Limb (tissue), 2 donors: ENCODE measurements around the gene KIF26B.

ENCODE experiments used
- DNase-seq, 2 donors: peaks; one replicate each; pipeline ENCODE4 v3.0.0-alpha.2; 2016; ENCODE audit errors: extremely low spot score in 2 of 2

Gene KIF26B

DNA sequence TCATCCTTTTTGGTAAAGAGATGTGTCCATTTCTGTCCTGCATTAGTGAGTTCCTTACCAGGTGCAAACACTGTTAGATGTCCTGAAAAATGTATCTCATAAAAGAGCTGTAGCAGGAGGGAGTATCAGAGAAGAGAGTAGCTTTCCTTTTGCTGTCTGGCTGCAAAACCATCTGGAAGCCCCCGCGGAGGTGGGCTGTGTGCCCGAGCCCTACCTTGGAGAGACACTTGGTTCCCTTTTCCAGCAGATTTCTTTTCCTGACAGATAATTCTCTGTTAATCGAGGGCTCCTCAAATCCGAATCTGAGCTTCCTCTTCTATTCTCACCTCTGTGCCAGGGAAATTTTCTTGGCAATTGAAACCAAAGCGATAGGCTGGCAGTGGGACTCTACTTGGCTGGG is 53.0 kb downstream of the KIF26B start:
- DNase-seq: no peak

DNA sequence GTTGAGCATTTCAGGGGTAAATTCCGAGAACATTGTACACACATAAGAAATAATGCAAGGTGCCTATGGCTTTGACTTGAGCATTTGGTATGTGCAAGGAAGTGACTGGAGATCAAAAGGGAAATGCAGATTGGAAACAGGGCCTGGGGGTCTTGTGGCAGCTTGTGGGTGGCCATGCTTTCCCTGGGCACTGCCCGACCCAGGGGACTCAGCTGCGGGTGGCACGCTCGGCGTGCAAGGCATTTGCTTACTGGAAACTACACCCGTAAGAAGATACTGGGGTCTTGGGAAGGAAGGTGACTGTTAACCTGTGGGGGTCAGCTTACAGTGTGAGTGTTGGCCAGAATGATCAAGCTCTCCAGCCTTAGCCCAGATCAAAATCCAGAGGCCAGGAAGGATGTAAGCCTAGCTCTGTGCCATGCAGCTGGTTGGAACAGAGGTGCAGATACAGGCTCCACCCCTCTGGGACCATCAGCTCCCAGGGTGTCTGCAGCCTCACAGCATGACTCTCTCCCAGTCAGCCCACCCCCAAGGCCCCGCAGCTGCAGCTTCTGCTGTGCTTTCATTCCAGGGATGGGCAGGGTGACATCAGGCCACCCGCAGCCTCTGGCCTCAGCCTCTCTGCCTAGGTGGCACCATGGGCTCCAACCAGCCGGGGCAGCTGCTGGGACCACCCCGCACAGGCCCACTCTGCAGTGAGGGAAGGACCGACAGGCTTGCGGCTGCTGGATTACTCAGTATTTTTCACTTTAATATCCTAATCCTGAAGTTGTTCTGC is 55.1 kb downstream of the KIF26B start:
- peak in 1 of 2 donors; percentile 38 for DNase-seq

DNA sequence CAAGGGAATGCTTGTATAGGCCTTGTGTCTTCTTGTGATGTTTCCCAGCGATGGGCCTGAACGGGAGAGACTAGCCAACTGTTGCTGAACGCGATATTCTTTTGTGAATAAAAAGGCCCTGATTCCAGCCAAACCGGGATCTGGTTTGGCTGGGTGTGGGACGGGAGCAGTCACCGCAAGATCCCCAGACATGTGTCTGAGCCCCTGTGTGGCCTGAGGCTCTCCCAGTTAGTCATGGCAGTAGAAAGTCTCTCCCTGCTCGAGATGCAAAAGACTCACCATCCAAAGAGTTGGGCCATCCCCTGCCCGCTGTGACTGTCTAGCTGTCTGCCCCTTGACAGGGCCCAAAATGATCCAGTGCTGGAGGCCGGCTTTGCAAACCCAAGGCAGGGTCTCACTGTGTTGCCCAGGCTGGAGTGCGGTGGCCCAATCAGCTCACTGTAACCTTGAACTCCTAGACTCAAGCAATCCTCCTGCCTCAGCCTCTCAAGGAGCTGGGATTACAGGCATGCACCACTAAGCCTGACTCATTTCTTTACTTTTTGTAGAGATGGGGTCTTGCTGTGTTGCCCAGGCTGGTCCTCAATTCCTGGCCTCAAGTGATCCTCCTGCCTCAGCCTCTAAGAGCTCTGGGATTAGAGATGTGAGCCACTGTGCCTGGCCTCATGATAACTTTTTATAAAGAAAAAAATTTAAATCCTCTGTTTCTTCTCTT is 56.4 kb downstream of the KIF26B start:
- DNase-seq: no peak

DNA sequence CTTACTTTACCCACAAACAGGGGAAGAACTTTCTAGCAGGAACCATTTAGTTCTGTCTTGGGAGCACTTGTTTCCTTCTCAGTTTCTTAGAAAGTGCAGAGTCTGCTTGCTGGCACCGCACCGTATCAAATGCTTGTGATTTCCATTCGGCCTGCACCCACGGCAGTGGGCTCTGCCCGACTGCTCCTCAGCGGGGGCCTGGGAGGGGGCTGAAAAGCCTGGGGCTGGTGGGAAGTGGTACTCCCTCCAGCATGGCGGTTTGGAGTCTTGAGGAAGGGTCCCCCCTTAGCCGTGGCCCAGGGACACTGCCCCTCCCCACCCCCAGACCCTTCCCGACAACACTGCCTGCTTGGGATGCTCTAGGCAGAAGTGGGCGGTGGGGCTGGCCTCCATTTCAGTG is 57.0 kb downstream of the KIF26B start:
- no peak for DNase-seq

DNA sequence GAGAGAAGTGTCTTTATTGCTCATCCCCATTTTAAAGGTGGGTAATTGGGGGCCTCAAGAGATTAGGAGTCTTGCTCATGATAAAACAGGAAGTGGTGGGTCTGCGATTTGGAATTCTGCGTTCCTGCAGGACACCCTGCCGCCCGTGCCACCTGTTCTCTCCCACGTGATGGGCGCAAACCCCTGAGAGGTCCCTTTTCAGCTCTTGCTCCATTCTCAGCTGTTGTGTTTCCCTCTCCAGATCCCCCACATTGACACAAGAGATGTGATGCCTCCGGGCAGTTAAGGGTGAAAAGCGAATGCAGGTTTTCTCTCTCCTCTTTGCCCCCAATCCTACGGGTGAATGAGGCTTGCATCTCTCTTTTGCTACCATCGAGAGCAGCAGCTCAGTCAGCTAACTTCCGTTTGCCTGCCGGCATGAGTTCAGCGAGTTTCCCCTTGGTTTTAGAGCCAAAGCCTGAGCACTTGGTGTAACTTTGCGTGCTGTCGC is 57.5 kb downstream of the KIF26B start:
- no peak for DNase-seq

DNA sequence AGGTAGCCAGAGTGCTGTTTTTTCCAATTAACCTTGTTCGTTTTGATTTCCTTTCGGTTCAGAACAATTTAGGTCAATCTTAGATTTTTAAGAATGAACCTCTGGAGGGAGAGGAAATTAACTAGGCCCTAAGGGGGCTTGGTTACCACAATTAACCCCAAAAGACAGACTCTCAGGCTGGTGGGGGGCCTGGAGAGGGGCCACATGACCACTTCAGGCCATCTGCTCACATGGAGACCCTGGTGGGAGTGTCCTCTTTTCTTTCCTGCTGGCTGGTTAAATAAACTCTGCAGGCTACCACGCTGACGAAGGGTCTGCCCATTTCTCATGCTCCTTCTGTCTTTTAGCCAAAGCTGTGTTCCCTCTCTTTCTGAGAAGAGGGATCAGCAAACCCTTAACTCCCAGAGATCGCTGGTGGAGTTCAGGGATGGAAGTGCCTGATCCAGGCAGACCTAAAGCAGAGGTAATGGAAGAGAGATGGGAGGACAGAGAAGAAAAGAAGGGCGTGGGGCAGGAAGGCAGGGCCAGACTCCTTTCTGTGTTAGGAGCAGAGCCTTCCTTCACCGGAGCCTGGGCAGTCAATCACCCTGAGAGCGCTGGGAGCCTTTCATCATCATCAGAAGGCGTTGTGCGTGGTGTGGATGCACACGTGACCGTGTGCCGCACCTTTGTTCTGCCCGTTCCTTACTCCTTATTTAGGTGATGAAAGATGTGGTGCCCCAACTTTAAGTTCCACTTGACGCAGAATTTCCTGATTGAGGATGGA is 58.5 kb downstream of the KIF26B start:
- DNase-seq: no peak

DNA sequence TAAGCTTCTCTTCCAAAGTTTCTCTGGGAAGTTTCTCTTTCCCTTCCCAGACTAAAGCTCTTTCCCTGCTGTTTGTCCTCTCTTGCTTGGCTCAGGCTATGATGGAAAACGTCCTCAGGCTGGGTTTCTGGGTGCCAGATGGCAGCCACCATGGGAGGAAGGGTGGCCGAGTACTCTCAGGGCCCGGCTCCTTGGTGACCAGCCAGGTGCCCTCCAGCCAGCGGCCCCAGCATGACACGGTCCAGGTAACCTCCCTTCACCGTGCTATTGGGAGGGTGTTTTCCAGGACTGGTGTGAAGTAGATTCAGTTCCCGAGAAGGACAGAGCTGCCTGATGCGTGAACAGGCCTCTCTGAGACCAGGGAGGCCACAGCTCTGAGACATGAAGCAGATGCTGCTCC is 60.3 kb downstream of the KIF26B start:
- DNase-seq: no peak

DNA sequence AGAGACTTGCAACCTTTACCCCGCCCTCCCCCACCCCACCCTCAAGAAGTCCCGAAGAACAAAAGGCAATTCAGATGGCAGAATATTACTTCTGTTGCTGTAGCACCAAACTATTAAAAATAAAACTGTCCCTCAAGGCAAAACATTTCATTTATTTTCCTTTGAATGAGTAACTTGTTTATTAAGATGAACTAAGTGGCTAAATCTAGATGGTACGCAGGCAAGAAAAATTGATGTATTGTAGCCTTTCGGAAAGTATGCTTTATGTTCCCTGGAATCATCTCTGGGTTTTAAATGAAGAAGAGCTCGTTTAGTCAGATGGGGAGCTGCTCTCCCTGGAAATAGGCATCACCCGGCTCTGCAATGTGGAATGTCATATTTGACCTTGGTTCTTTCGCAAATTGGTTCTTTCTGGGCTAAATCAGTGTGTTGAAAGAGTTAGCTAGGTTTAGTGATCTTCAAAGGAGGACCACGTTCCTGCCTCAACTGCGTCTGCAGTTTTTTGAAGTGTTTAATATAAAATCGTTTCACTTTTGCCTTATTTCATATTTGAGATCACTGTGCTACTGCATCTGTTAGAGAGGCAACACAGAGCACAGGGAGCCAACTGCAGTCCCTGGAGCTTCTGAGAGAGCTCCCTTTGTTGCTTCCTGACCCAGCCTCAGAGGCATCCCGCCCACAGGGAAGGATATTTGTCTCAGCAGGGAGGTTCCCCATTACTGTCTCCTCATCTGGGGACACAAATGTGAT is 61.8 kb downstream of the KIF26B start:
- no peak for DNase-seq

DNA sequence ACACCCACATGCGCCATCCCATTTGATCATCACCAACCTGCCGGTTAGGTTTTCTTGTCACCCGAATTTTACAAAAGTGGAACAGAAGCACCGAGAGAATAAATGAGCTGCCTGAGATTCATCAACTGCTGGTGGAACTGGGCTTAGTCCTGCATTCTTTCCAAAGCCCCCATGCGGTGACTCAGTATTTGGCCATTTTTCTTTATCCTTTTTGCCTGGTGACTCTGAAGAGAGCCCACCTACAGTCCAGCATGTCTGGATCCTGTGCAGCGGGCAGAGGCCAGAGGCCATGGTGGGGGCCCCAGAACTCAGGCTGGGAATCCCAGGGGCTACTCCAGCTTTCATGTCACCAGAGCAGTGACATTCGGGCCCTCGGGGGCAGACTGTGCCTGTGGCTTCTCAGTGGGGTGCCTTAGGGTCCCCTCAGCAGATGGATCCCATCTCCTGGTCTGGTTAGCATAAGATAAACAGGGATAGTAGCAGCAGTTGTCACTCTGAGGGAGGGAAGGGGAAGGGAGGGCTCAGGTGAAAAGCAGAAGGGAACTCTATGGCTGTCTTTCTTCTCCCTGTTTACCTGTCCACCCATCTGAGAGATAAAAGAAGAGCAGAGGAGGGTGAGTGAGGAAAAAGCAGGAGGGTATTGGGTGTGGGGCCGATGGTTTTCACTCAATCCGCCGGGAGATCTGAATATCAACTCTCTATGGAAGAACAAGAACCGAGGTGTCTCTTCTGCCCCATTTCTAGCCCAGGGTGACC is 63.2 kb downstream of the KIF26B start:
- DNase-seq: no peak

DNA sequence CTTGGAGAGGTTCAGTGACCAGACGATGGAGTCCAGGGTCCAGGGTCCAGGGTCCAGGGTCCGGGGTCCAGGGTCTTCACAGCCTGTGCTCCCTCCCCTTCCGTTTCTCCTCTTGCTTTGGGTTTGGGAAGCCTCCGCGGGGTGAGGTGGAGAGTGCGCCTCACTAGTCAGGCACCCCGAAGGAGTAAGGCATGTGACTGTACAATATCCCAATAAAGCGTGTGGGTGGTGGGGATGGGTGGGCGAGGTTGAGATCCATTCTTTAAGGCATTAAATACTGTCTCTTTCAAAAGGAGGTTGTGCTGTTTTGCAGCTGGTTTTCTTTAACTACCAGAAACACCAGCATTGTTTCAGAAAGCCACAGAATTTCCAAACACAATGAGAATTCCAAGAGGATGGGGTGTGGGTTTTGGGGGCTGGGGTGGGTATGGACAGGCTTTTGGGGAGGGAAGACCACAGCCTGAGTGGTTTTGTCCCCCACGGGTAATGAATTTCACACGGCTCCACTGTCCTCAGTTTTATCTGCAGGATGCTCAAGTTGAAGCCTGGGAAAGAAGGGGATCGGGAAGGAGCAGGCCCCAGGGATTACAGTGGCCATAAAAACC is 65.7 kb downstream of the KIF26B start:
- DNase-seq: no peak

DNA sequence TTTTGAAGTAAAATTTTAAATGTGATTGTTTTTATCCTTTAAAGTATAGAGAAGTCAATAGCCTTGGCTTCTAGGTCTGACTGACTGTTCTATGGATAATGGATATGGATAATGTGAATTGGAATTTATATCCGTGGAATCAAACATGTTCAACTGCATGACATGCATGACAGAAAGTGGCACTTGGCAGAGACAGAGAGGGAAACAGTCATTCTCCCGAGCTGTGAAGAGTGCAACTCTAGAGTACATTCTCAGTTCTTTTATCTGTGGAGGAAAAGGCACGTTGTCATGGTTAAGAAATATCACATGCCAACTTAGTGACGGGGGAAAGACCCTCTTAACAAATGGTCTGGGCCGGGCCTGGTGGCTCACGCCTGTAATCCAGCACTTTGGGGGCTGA is 67.0 kb downstream of the KIF26B start:
- DNase-seq: no peak

DNA sequence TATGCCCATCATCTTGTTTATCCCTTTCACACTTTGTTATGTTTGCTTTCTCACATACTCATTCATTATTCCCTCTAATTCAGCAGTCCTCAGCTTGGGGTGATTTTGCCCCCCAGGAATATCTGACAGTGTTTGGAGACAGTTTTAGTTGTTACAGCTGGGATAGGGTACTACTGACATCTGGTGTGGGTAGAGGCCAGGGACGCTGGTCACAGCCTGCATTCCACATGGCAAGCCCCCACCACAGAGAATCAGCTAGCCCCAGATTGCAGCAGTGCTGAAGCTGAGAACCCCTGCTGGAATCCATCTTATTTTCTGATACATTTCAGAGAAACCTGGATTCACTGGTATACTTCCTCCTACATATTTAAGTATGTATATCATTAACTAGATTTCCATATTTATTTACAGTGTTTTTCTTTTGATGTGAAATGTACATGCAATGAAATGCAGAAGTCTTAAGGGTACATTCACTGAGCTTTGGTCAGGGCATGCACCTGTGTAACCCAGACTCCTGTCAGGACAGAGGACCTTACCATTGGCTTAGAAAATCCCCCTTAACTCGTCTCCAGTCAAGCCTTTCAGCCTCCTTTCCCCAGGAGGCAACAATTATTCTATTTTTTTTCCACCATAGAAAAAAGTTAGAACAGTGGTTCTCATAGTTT is 68.3 kb downstream of the KIF26B start:
- no peak for DNase-seq

DNA sequence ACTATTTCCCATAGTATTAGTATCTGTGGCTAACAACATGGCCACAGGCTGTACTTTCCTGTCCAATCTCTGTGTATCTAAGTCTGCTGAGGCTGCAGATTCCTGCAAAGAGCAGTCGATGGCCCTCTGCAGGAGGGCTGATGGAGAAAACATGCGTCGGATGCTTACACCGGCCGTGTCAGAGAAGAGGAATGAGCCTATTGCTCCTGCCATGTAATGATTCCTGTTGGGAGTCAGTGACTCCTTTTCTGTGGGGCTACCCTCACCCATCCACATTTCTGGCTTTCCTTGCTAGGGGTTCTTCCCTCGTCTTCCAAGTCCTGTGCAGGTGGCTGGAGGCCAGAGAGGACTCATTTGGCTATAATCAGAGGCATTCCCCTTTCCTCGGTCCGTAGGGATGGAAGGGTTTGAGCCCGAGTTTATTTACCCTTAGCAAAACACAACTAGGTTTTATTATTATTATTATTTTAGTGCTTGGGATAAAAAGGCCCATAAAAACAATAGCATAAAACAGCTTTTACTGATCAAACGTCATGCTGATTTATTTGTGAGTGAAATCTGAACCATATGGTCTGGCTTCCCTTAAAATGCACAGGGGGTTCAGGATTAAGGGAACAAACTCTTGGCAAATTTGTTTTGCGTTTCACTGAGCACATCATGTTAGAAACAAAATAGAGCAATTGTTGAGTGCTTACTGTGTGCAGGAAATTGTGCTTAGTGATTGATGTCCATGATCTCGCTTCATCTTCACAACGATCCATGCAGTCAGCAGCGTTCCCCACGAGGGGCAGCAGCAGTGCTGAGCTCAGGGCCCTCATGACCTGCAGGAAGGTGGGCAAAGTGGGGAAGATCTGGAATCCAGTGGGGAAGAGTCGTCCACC is 70.8 kb downstream of the KIF26B start:
- peak; percentile 30 to 51 for DNase-seq

DNA sequence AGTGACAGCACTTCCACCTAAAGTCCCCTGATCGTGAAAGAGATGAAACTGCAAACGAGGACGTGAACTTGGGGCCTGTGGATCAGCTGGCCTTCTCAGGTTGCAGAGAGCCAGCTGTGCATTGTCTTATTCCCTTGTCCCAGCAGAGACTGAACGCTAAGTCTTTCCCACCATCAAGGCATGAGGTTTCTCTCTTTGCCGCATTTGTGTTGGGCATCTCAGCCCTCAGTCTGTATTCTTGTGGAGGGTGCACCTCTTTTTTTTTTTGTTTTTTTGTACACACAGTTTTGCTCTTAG is 71.4 kb downstream of the KIF26B start:
- no peak for DNase-seq

DNA sequence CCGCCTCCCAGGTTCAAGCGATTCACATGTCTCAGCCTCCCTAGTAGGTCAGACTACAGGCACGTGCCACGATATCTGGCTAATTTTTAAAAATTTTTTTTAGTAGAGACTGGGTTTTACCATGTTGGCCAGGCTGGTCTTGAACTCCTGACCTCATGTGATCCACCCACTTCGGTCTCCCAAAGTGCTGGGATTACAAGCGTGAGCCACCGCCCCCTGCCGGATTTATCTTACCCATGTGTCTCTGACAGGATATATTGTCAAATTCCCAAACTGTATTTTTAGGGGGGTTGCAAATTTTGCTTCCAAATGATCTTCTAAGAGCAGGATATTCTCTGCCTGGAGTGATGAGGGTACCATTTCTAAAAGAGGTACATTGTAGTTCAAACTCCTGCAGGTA is 74.3 kb downstream of the KIF26B start:
- no peak for DNase-seq

DNA sequence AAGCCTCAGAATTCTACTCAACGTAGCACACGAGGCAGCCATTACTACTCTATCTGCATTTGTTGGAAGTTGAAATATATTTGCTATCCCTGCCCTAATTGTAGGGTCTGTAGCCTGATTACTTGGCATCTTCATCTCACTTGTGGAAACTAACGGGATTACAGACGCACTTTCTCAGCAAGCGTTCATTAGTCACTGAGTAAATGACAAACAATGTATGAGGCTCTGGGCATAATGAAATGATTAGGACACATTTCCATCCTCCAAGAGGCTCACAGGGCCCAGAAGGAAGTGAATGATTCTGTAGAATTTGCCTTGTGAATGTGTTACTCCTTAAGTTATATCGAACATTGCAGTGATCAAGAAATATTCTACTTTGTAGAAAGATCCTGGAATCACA is 78.1 kb downstream of the KIF26B start:
- no peak for DNase-seq

DNA sequence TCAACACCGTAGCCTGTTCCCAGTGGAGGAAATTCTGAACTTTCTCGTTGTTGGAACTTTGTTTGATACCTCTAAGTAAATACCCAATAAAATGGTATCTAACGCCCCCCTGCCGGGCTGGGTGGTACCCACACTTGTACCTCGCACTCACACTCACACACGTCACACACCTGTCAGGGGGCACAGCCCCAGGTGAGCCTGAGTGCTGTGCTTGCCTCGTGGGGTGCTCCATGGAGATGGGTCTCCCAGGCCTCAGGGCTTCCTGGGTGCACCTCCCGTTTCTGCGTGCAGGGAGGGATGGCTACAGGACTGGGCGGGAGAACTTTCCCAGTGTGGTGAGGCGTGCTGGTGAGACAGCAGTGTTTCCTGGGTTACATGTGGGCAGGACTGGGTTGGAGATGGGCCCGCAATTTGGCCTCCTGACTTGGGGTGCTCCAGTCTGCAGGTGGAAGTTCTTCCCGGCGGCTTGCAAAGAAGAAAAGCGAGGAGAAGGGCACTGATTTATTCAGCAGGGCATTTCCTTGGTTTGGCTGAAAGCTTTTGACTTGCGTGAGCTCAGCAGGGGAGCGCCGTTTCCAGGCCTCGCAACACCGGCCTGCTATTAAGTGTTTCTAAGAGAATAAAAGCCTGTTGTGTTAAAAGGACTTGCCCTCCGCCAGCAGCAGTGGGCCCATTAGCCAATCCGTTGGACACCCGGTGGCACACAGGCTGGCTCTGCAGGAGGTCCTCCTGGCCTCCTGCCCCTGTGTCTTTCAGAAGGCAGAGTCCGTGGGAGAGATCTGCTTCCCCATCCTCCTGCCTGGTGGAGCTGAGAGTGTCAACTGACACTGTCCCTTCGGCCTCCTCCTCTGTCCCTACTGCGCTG is 79.7 kb downstream of the KIF26B start:
- DNase-seq: peak in 1 of 2 donors; percentile 52

DNA sequence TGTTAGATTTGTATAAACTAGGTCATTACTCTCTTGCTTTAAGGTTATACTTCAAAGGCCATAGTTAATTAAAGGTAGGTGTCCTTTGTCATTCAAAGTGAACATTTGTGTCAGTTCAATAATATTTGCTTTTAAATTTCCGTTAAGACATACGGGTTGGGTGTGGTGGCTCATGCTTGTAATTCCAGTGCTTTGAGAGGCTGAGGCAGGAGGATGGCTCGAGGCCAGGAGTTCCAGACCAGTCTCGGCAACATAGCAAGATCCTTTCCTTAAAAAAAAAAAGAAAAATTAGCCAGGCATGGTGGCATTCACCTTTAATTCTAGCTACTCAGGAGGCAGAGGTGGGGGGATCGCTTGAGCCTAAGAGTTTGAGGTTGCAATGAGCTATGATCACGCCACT is 80.4 kb downstream of the KIF26B start:
- DNase-seq: no peak
